HG02852 (cell line): ENCODE data around the gene CCL14.
"Not testable (repeated sequence)": the region's sequence is repeated elsewhere in the genome, so short reads cannot be mapped to it uniquely, and the experiment has no call there.

Source experiments
- ATAC-seq: cut with Tn5 transposase; IDR thresholded peaks from one replicate; pipeline ENCODE4 v1.9.1; 2021; ENCODE audit warnings: mild to moderate bottlenecking, moderate library complexity; ENCODE audit not compliant: unreplicated experiment

Gene CCL14

DNA sequence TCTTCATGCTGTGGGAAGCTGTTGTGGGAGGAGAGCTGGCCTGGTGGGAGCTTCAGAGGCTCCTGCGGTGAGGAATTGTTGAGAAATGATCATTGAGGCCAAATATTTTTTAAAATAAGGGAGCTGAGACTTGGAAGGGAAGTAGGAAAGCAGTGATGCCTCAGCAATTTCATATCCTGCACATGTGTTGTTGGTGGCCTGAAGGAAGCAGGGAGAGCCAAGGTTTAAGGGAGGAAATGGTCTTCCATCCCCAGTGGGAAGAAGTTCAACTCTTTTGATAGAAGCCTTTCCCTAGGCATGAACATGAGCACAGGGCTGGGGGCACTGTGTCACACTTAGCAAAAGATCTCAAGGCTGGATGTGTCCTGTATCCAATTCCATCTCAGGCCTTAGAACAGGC is at the start of gene CCL14:
CCL14 (minus strand) TSS at position 87 of the 400 bp plus-strand sequence; CDS start at position 7, 80 bp downstream.
- no peak for ATAC-seq

- no peak for ATAC-seq
Observed at GRCh38 chr17:36036235-36036634, 49.7 kb upstream of the CCL14 start.

DNA sequence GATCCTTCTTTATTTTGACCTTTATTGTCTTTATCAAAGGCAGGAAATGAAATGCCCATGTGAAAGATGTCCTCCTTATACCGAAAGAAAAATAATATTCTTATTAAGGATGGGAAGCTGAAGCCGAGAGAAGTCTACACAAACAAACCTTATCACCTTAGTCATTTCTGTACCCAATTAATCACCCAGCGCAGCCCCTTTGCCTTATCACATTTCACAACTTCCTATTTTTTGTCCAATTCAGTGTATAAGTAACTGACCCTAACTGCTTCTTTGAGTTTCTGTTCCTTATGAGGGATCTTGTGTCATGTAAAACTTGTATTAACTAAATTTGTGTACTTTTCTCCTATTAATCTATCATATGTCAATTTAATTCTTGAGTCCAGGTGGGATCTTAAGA is 47.6 kb upstream of the CCL14 start:
- no peak for ATAC-seq

- ATAC-seq: no peak
Observed at GRCh38 chr17:36030956-36031355, 44.4 kb upstream of the CCL14 start.

DNA sequence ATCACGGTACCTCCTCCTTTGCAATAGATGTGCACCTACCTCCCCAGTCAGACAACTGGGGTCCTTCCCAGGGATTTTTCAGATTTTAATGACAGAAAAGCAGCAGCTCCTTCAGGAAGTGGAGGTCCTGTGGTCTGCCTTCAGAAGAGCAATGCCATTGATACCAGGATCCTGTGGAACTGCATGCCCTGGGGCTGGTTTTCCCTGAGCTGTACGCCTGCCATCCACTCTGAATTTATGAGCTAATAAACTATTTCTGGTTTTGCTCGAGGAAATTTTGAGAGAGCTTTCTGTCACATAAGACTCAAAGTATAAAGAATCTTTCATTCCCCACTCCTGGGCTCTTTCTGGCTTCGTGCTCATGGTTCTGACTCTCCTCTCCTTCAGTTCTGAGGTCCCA is 41.2 kb upstream of the CCL14 start:
- ATAC-seq: no peak

GRCh38 chr17:36024106-36024869 is 37.8 kb upstream of the CCL14 start:
- ATAC-seq: no peak

DNA sequence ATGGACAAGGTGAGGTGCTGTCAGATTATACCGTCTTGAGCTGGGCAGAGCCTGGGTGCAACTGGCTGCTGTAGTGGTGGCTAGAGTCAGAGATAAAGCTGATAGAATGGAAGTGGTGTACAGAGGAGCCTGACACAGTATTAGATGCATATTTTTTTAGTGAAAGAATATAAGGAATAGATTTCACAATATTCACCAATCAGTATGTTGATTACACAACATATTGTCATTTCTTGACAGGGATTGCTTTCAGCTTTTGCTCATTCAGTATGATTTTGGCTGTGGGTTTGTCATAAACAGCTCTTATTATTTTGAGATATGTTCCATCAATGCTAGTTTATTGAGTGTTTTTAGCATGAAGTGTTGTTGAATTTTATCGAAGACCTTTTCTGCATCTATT is 32.9 kb upstream of the CCL14 start:
- ATAC-seq: no peak

GRCh38 chr17:36017799-36018198 is 31.3 kb upstream of the CCL14 start, which contains the start of gene CCL23:
Gene CCL23 (minus strand): TSS chr17:36017972. CDS start chr17:36017897, 75 bp downstream.
- no peak for ATAC-seq

GRCh38 chr17:36016555-36016954 is 30.0 kb upstream of the CCL14 start:
- ATAC-seq: no peak

GRCh38 chr17:36015895-36016294 is 29.4 kb upstream of the CCL14 start:
- ATAC-seq: not testable (repeated sequence)

DNA sequence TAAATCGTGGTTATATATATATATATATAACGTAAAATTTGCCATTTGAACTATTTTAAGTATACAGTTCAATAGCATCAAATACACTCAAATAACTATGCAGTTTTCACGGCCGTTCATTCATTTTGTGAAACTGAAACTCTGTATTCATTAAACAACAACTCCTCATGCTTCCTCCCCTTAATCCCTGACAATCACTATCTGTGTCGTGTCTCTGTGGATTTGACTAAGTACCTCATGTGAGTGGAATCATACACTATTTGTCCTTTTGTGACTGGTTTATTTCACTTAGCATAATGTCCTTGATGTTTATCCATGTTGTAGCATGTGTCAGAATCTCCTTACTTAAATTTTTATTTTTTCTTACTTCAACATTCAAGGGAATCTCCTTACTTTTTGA is 28.4 kb upstream of the CCL14 start:
- no peak for ATAC-seq

DNA sequence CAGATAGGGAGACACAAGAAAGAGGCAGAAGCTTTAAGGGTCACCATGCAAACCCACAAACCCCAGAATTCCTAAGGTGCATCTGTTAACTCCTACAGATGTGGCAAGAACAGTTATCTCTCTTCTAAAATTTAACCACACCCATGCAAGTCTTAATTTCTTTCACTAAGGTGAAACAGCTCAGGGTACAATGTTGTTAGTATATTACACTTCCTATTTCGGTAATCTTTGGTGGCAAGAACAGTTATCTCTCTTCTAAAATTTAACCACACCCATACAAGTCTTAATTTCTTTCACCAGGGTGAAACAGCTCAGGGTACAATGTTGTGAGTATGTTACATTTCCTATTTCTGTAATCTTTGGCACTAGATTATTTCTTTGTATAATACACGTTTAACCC is 24.7 kb upstream of the CCL14 start:
- no peak for ATAC-seq

DNA sequence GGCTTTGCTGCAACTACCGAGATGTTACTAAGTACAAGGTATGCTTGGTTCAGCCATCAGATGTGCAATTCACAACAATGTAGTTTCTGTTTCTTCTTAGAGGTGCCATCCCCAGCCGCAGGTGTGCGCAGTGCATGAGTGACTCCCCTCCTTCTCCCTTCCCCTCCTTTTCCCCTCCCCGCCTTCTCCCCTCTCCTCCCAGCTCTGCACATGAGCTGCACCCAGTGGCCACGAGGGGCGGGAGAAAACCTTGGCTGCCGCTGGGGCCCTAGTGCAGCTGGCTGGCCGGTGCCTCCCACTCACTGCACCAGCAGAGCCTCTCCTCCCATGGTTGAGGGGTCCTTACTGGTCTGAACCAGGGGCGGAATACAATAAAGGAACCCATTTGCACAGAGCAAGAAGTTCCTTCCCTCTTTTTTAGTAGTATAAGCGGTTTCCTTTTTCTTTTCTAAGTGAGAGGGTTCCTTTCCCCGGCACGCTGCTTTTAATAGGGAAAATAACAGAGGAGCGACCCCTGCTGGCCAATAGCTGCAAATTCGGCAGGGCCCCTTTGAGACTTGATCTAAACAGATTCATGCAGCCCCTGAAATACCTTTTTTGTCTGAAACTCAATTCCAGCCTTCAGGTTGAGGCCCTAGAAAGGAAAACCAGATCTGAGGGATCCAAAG is 22.6 kb upstream of the CCL14 start:
- ATAC-seq: no peak

DNA sequence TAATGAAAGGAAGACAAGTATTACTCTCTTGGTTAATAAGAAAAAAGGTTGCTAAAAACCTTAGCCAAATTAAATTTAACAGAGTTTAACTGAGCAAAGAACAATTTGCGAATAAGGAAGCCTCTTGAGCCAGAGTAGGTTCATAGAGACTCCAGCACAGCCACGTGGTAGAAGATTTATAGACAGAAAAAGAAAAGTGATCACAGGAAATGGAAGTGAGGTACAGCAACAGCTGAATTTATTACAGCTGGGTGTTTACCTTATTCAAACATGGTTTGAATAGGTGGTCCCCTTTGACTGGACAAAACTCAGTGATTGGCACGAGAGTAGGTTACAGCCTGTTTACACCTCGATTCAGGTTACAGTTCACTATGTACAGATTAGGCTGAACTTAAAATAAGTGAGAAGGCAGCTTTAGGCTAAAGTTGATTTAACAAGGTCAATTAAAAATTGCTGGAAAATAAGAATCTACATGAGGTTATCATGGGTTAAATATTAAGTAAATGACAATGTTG is 18.1 kb upstream of the CCL14 start:
- ATAC-seq: no peak

GRCh38 chr17:36002631-36003030 is 16.1 kb upstream of the CCL14 start:
- ATAC-seq: no peak

GRCh38 chr17:36001862-36002603 is 15.5 kb upstream of the CCL14 start:
- ATAC-seq: no peak

DNA sequence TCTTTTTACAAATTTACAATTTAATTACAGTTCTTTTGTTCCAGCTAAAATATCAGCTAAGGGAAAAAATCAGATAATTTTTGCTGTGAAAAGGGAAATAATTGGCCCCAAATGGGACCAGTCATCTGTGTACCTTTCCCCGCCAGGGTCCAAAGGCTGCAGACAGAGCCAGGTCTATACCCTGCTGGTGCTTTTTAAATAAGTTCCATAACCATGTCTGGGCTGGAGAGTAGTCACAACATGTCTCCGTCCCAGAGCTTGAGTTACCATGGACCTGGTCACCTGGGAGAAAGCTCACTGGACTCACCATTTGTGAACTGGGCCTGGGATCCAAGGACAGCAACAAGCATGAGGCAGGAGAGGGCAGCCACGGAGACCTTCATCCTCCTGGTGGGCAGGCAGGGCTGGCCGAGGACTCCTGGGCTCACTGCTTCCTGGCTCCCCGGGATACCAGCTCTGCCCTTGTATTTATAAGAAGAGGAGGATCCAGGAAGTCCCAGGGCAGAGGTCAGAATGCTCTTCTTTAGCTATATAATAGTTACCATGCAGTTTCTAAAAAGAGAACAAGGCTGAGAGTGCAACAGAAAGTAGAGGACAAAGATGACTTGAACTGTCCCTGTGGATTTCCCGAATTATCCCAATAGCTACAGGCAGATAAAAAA is 14.7 kb upstream of the CCL14 start, which contains the start of gene CCL15:
CCL15 (minus strand) TSS at position 444 of the 662 bp plus-strand sequence; CDS start at position 383, 61 bp downstream.
- ATAC-seq: no peak

- ATAC-seq: no peak
Observed at GRCh38 chr17:36000732-36001109, 14.2 kb upstream of the CCL14 start.

DNA sequence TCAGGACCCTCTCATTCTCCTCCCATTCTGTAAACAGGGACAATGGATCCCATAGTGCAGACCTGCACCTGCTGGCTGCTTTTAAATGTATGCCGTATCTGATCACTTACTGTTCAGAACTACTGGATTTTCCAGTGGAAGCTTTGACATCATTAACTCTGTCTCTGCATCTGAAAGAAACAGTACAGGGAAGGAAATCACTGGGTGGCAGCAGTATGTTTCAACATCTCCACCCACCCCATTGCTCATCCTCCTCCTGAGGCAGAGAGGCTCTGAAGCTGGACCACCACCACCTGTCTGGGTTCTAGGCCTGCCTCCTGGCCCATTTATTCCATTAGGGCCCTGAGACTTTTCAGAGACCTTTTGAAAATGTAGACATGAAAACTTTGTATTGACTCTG is 12.2 kb upstream of the CCL14 start:
- ATAC-seq: no peak

DNA sequence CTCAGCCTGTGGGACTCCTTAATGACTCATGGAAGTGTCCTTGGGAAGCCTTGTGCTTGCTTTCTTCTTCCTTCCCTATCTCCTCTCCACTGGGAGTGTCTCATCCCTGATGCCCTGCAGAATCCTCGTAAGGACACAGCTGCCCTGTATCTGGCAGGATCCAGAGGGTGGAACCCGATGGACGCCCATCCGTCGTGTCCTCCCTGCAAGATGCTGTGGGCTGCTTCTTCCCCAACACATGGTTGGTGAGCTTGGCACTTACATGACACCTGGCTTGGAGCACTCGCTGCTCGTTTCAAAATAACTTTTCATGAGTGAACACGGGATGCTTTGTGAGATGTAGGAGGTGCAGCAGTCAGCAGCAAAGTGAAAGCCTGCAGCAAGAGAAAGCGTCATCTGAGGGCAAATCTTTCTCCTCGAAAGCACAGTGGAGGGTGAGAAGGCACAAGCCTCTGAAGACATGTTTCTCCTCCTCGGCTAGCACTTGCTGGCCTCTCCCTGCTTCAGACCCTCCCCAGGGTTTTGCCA is 11.6 kb upstream of the CCL14 start:
- ATAC-seq: no peak

GRCh38 chr17:35995346-35995745 is 8.8 kb upstream of the CCL14 start:
- not testable (repeated sequence) for ATAC-seq
